HG03175 (cell line): ENCODE data around the gene LGR6.

Experiments used
- ATAC-seq: cut with Tn5 transposase; IDR thresholded peaks from one replicate; pipeline ENCODE4 v1.9.1; 2021; ENCODE audit warnings: mild to moderate bottlenecking, moderate library complexity; ENCODE audit not compliant: unreplicated experiment

Gene LGR6

GRCh38 chr1:202367271-202367670, 173.7 kb downstream of the LGR6 start:
- ATAC-seq: no peak
